Thoracic aorta (tissue), 2 donors: ENCODE measurements around the gene CPNE4. TPM values are rescaled to one million over a fixed set of nuclear protein-coding genes. Genes with fewer than 3 reads are reported as not detected.
"Not testable (repeated sequence)": the region's sequence is repeated elsewhere in the genome, so short reads cannot be mapped to it uniquely, and the experiment has no call there.

Experiments used
- ATAC-seq: fragments of 150-250 bp; one replicate; pipeline ENCODE4 v1.8.0; 2017; ENCODE audit warnings: low read depth; ENCODE audit not compliant: insufficient number of reproducible peaks, low FRiP score
- DNase-seq: peaks from one replicate; pipeline ENCODE4 v3.0.0-alpha.2; 2020; ENCODE audit warnings: low spot score
- H3K27ac ChIP-seq, 2 donors: fragments of 200-600 bp; sonication (generic); 1 replicate in 1 of 2; 2 replicates in 1 of 2; pipeline ENCODE4 v1.5.1; 2016; ENCODE audit warnings: mild to moderate bottlenecking in 2 of 2, moderate library complexity in 2 of 2
- H3K27me3 ChIP-seq: fragments of 200-600 bp; sonication (generic); replicated peaks from 2 replicates; pipeline ENCODE4 v1.6.0; 2016; ENCODE audit warnings: mild to moderate bottlenecking; ENCODE audit not compliant: insufficient read depth
- H3K36me3 ChIP-seq: fragments of 200-600 bp; sonication (generic); one replicate; pipeline ENCODE4 v1.5.1; 2016
- H3K4me1 ChIP-seq, 2 donors: fragments of 200-600 bp; sonication (generic); 1 replicate in 1 of 2; 2 replicates in 1 of 2; pipeline versions ENCODE4 v1.5.1 to v1.6.0; 2016; ENCODE audit warnings: low read depth in 2 of 2, mild to moderate bottlenecking in 1 of 2; ENCODE audit not compliant: control insufficient read depth in 1 of 2
- H3K4me3 ChIP-seq: fragments of 200-600 bp; sonication (generic); 2 replicates; pipeline ENCODE4 v1.5.1; 2016; ENCODE audit warnings: mild to moderate bottlenecking
- H3K9me3 ChIP-seq: fragments of 200-600 bp; sonication (generic); 2 replicates; pipeline ENCODE4 v1.5.1; 2016
- total RNA-seq, 2 donors: library from RNA; depleted of rRNA; stranded (reverse); fragments of >200 nt; gene quantifications; one replicate each; pipeline versions ENCODE4 v1.1.0 to v1.2.3, GENCODE V29; 2016
- TF ChIP-seq, protein P1 (sequence below): fragments of 200-600 bp; sonication (generic); IDR thresholded peaks from one replicate; pipeline ENCODE4 v1.5.1; 2019; ENCODE audit warnings: antibody characterized with exemption

CPNE4 gene
- total RNA-seq, 2 donors from 2014 or later, result 0.54 to 4.9 TPM

DNA sequence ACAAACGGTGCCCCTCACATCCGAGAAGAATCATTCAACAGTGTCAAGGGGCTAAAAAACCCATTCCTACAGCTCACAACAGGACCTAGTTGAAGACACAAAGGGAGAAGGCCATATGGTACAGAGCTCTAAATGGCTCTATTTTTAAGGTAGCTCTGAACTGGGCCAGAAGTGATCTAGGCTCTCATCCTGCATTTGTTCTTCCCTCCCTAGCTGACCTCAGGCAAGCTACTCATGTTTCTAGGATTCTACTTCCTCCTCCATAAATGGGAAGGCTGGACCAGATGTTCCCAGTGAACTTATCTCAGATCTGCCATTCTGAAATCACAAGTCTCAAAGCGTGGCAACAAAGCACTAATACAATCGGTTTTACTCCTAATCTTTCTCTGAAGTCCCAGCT, 62.3 kb downstream of the CPNE4 start:
- Histone ChIP-seq H3K9me3 (no peaks in the 10 kb centered on the region), H3K4me3 (no peak overlapping the region), H3K27ac (peak overlapping the region; percentile 66 to 73), H3K4me1 (peaks cover 24 to 42% of the 10 kb centered on the region in 2 donors), H3K36me3 (no peaks in the 10 kb centered on the region), H3K27me3 (no peaks in the 10 kb centered on the region)
- TF ChIP-seq, protein P1, sequence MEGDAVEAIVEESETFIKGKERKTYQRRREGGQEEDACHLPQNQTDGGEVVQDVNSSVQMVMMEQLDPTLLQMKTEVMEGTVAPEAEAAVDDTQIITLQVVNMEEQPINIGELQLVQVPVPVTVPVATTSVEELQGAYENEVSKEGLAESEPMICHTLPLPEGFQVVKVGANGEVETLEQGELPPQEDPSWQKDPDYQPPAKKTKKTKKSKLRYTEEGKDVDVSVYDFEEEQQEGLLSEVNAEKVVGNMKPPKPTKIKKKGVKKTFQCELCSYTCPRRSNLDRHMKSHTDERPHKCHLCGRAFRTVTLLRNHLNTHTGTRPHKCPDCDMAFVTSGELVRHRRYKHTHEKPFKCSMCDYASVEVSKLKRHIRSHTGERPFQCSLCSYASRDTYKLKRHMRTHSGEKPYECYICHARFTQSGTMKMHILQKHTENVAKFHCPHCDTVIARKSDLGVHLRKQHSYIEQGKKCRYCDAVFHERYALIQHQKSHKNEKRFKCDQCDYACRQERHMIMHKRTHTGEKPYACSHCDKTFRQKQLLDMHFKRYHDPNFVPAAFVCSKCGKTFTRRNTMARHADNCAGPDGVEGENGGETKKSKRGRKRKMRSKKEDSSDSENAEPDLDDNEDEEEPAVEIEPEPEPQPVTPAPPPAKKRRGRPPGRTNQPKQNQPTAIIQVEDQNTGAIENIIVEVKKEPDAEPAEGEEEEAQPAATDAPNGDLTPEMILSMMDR, result no peak
- ATAC-seq (no peak), DNase-seq (no peak)

DNA sequence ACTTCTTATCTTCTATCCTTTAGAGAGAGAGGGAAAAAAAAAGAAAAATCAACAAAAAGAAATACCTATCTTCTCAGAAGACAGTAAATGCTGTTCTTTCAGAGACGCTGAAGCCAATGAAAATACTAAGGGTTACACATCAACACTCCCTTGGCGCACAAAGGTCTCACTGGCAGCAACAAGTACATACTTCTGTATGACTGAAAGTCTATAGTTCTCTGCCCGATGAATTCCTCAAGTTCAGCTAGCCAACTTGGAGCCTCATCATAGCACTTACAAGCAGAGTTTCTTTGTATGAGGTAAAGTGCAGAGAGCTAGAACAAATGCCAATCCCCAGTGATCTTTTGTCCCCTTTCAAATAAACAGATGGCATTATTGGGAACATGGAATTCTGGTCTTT, 62.7 kb downstream of the CPNE4 start:
- Histone ChIP-seq H3K27me3 (no peaks in the 10 kb centered on the region), H3K9me3 (no peaks in the 10 kb centered on the region), H3K4me1 (peaks cover 24 to 42% of the 10 kb centered on the region in 2 donors), H3K27ac (peak overlapping the region; percentile 66 to 73), H3K36me3 (no peaks in the 10 kb centered on the region), H3K4me3 (no peak overlapping the region)
- ATAC-seq (peak; percentile 18), DNase-seq (no peak)
- TF ChIP-seq, protein P1, result no peak

DNA sequence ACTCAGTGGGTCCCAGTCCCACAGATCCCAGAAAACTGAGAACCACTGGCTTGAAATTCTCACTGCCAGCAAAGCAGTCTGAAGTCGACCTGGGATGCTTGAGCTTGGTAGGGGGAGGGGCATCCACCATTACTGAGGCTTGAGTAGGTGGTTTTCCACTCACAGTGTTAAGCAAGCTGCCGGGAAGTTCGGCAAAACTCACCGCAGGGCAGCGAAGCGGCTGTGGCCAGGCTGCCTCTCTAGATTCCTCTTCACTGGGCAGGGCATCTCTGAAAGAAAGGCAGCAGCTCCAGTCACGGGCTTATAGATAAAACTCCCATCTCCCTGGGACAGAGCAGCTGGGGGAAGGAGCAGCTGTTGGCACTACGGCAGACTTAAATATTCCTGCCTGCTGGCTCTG, 71.4 kb downstream of the CPNE4 start:
- not testable (repeated sequence) for H3K9me3 ChIP-seq, ATAC-seq, H3K27ac ChIP-seq, H3K4me3 ChIP-seq, H3K36me3 ChIP-seq, H3K4me1 ChIP-seq, H3K27me3 ChIP-seq, DNase-seq

DNA sequence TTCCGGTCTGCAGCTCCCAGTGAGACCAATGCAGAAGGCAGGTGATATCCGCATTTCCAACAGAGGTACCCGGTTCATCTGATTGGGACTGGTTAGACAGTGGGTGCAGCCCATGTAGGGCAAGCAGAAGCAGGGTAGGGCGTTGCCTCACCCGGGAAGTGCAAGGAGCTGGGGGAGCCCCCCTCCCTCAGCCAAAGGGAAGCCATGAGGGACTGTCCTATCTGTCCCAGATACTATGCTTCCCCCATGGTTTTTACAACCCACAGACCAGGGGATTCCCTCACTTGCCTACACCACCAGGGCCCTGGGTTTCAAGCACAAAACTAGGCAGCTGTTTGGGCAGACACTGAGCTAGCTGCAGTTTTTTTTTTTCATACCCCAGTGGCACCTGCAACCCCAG, 71.8 kb downstream of the CPNE4 start:
- no peak for ATAC-seq
- no peaks in the 10 kb centered on the region for H3K4me1 ChIP-seq

DNA sequence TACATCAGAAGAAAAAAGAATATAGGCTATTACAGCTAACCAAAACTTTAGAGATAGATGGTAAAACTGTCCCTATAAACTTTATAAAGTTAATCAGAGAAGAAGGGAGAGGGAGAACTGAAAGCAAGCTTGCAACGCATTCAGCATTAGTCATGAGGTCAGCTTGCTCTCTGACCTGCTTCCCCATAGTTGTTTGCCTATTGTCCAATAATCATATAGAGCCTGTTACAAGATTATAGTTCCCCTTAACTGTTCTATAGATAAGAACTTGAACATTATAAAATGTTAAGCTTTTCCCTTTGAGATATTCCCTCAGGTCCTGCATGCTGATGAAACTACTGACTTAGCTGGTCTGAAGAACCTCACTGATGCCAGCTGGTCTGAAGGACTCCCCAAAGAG, 74.5 kb downstream of the CPNE4 start:
- Histone ChIP-seq H3K27ac (no peak overlapping the region), H3K27me3 (no peaks in the 10 kb centered on the region), H3K4me3 (no peak overlapping the region), H3K9me3 (no peaks in the 10 kb centered on the region), H3K4me1 (no peaks in the 10 kb centered on the region), H3K36me3 (no peaks in the 10 kb centered on the region)
- DNase-seq (no peak), ATAC-seq (no peak)
- TF ChIP-seq, protein P1, result no peak

More for the DNA sequence above, 71.8 kb downstream of the CPNE4 start:
- Histone ChIP-seq H3K36me3 (no peaks in the 10 kb centered on the region), H3K9me3 (peaks cover 4% of the 10 kb centered on the region), H3K27me3 (no peaks in the 10 kb centered on the region), H3K27ac (no peak overlapping the region), H3K4me3 (no peak overlapping the region)
- DNase-seq, result no peak
- TF ChIP-seq, protein P1, result no peak

DNA sequence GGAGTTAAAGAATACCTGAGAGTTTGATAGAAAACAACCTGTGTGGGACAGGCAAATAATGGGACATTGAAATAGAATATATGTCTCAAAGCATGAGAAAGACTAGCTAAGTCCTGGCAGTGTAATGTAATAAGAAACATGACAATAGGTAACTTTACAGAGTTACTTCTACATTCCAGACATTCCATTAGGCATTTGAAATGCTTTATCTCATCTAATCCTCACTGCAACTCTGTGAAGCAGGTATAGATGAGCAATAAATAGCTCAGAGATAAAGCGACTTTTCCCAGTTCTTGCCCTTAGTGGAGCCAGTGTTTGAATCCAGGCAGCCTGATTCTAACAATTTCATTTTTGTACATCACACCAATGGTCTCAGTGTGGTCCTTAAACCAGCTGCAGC, 76.8 kb downstream of the CPNE4 start:
- ATAC-seq (no peak), DNase-seq (no peak)
- Histone ChIP-seq H3K27me3 (no peaks in the 10 kb centered on the region), H3K4me3 (no peak overlapping the region), H3K9me3 (no peaks in the 10 kb centered on the region), H3K27ac (no peak overlapping the region), H3K36me3 (no peaks in the 10 kb centered on the region), H3K4me1 (no peaks in the 10 kb centered on the region)
- TF ChIP-seq, protein P1, result no peak
